ENCODE measurements around the gene CMC1. TPM values are rescaled to one million over a fixed set of nuclear protein-coding genes. Genes with fewer than 3 reads are reported as not detected.

CMC1 gene
- total RNA-seq, 1 donor from 2014 or later, result 15.9 TPM

GRCh38 chr3:28292622-28293021 lies 51.2 kb downstream of the CMC1 start:
- TF ChIP-seq CTCF (IDR thresholded peaks at IDR 0.05; ENCODE audit: unreplicated experiment), result no peak
- no peak for DNase-seq (ENCODE audit: low spot score in 2 of 2, unreplicated experiment in 2 of 2)
- peaks cover 3% of the 10 kb centered on the region for H3K9me3 Mint-ChIP-seq
- H3K27me3 Mint-ChIP-seq (ENCODE audit: low read depth), result no peaks in the 10 kb centered on the region
- H3K27ac Mint-ChIP-seq, result no peak overlapping the region
- peaks cover 7% of the 10 kb centered on the region for H3K4me1 Mint-ChIP-seq
- no peak overlapping the region for H3K4me3 Mint-ChIP-seq
- H3K36me3 Mint-ChIP-seq, result peaks cover 6% of the 10 kb centered on the region

- no peak for TF ChIP-seq CTCF (IDR thresholded peaks at IDR 0.05; ENCODE audit: unreplicated experiment)
- Mint-ChIP-seq H3K27me3 (ENCODE audit: low read depth) (no peaks in the 10 kb centered on the region), H3K27ac (no peak overlapping the region), H3K4me3 (no peak overlapping the region), H3K36me3 (peaks cover 6% of the 10 kb centered on the region), H3K4me1 (peaks cover 7% of the 10 kb centered on the region), H3K9me3 (peaks cover 3% of the 10 kb centered on the region)
- no peak for DNase-seq (ENCODE audit: low spot score in 2 of 2, unreplicated experiment in 2 of 2)
Observed at GRCh38 chr3:28294667-28295413, 53.4 kb downstream of the CMC1 start.

- Mint-ChIP-seq H3K4me1 (peaks cover 7% of the 10 kb centered on the region), H3K9me3 (no peaks in the 10 kb centered on the region), H3K27ac (no peak overlapping the region), H3K4me3 (no peak overlapping the region), H3K36me3 (peaks cover 3% of the 10 kb centered on the region), H3K27me3 (ENCODE audit: low read depth) (no peaks in the 10 kb centered on the region)
- no peak for DNase-seq (ENCODE audit: low spot score in 2 of 2, unreplicated experiment in 2 of 2)
- TF ChIP-seq CTCF (IDR thresholded peaks at IDR 0.05; ENCODE audit: unreplicated experiment), result no peak
Observed at GRCh38 chr3:28295898-28296490, 54.6 kb downstream of the CMC1 start.

GRCh38 chr3:28299705-28300104 lies 58.3 kb downstream of the CMC1 start:
- Mint-ChIP-seq H3K27me3 (ENCODE audit: low read depth) (no peaks in the 10 kb centered on the region), H3K9me3 (no peaks in the 10 kb centered on the region), H3K36me3 (no peaks in the 10 kb centered on the region), H3K27ac (no peak overlapping the region), H3K4me3 (no peak overlapping the region), H3K4me1 (peaks cover 4% of the 10 kb centered on the region)
- TF ChIP-seq CTCF (IDR thresholded peaks at IDR 0.05; ENCODE audit: unreplicated experiment), result no peak
- DNase-seq (ENCODE audit: low spot score in 2 of 2, unreplicated experiment in 2 of 2), result no peak

- no peak for TF ChIP-seq CTCF (IDR thresholded peaks at IDR 0.05; ENCODE audit: unreplicated experiment)
- H3K27ac Mint-ChIP-seq, result no peak overlapping the region
- peaks cover 6% of the 10 kb centered on the region for H3K9me3 Mint-ChIP-seq
- H3K27me3 Mint-ChIP-seq (ENCODE audit: low read depth), result no peaks in the 10 kb centered on the region
- H3K36me3 Mint-ChIP-seq, result peaks cover 5% of the 10 kb centered on the region
- H3K4me3 Mint-ChIP-seq, result no peak overlapping the region
- H3K4me1 Mint-ChIP-seq, result peaks cover 4% of the 10 kb centered on the region
- DNase-seq (ENCODE audit: low spot score in 2 of 2, unreplicated experiment in 2 of 2), result no peak
Observed at GRCh38 chr3:28300345-28300962, 59.0 kb downstream of the CMC1 start.

Measured in mesothelial cell of epicardium (in vitro differentiated cells).